T-helper 22 cell (primary cell): ENCODE results near the gene FBN3.
"Not testable (repeated sequence)": the region's sequence is repeated elsewhere in the genome, so short reads cannot be mapped to it uniquely, and the experiment has no call there.

Experiments used
- DNase-seq: peaks from one replicate; pipeline ENCODE4 v3.0.0-alpha.2; 2020; ENCODE audit warnings: low read depth

FBN3 gene

DNA sequence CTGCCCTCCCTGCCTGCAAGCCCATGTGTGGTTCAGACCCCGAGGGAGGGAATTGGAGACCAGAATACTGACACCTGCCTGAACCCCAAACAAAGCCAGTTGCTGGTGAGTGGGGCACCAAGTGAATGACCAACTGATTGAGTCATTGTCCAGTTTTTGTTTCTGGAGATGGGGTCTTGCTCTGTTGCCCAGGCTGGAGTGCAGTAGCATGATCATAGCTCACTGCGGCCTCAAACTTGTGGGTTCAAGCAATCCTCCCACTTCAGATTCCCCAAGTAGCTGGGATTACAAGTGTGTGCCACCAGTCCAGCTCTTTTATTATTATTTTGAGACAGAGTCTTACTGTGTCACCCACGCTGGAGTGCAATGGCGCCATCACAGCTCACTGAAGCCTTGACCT lies 92.9 kb downstream of the FBN3 start:
- no peak for DNase-seq

DNA sequence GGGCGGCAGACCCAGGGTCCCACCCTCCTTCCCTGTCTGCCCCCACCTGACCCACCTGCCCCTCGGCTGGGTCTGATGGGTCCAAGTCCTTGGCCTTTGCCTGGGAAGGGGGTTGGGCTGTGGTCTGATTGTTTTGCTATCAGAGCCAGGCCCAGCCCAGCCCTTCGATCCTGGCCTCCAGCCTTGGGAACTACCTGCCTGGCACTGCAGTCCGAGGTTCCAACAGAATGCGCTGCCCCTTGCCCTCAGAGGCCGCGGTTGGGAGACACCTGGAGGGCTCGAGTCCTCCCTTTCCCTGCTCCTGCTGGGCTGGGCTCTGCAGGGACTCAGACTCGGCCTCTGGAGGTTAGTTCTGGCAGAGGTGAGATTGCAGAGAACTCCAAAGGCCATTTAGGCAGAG lies 95.2 kb downstream of the FBN3 start:
- no peak for DNase-seq

DNA sequence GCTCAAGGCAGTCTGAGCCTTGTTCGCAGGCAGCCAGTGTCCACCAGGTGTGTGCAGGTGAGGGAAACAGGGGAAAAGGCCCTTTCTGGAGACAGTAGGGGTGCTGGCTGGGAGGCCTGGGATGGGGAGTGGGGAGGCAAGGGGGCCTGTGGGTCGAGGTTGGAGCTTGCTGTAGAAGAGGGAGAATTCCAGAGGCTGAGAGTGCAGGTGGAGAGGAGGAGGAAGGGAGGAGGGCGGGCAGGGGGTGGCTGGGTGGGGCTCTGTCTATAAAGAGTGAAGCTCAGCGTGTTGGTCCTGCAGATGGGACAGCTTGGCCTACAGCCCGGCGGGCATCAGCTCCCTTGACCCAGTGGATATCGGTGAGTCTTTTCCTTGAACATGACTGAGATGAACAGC lies 96.9 kb downstream of the FBN3 start, which contains the start of gene CCL25:
CCL25 (plus strand) TSS at position 297 of the 396 bp plus-strand sequence. CDS start 290 bp downstream, outside the sequence.
- DNase-seq = no peak

DNA sequence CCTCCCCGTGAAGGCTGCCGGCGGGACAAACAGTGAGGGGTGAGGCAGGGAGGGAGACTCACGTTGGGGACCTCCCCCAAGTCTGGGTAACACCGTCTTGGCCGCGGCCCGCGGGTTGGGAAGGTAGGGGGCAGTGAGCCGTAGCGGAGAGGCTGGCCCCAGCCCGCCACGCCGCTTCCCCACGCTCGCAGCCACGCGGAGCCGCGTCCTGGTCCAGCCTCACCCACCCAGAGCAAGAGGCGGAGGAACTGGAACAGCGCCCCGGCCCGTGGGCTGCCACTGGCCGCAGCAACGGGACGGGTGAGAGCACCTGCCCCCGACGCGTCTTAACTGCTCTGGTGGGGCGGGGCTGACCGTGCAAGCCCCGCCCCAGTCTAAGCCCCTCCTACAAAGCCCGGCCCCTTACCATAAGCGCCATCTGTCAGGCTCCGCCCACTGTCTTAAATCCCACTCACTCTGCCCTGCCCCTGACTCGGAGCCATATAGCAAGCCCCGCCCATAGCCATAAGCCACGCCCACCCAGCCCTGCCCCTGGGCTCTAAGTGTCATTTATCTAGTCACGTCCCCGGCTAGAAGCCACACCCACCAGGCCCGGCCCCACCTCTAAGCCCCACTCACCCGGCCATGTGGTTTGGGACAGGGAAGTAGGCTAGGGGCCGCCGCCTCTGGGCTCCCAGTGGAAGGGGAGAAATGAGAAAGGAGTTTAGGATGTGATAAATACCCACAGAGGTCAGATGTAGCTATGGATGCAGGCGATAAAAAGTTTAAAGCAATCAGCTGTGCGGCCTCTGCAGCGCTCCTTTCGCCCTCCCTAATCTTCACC lies 98.9 kb downstream of the FBN3 start:
- peak; percentile 66 for DNase-seq

DNA sequence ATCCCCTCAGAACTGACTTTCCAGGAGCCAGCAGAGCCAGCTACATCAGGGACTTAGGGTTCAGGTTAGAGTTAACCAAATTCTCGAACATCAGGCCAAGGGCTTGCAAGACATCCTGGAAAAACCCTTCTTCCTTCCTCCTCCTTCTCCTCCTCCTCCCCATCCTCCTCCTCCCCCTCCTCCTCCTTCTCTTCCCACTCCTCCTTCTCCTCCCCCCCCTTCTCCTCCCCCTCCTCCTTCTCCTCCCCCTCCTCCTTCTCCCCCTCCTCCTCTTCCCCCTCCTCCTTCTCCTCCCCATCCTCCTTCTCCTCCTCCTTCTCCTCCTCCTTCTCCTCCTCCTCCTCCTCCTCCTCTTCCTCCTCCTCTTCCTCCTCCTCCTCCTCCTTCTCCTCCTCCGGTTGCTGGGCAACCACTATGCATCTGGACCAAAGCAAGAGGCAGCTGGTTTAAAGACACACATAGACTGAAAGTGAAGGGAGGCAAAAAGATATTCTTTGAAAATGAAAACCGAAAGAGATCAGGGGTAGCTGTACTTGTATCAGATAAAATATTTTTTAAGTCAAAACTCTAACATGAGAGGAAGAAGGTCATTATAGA lies 102.7 kb downstream of the FBN3 start:
- no peak for DNase-seq

DNA sequence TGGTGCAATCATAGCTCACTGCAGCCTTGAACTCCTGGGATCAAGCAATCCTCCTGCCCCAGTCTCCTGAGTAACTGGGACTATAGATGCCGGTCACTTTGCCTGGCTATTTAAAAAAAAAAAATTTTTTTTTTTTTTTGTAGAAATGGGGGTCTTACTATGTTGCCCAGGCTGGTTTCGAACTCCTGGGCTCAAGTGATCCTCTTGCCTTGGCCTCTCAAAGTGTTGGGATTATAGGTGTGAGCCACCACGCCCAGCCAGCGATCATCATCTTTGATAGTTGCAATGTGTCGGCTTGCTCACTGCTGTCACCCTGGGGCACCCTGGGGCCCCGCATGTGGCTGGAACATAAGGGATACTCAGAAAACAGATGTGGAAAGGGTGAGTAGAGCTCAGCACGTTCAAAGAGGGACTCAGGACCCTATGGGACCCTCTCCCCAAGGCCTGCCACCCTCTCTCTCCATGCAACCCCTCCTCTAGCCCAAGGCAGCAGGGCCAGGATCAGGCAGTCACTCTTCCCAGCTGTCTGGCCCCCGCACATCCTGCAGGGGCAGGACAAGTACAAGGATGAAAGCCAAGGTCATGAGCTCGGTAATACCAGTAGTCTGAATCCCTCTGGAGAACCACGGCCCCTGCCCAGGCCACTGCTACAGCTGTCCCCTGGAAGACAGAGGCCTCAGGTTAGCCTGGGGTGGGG lies 103.4 kb downstream of the FBN3 start:
- DNase-seq = no peak

DNA sequence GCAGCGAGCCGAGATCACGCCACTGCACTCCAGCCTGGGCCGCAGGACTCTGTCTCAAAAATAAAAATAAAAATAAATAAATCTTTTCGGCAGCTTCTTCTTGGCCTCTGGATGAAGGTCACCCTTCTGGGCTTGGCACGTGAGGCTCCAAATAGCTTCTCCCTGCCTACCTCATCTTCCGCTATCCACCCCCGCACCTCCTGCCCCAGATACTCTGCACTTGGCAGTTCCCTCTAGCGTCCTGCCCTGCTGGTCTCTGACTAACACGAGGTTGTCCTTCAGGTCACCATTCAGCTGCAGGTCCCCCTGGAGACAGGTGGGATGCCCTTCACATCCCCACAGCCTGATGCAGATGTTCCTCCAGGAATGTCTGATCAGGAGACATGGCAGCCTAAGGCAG lies 105.4 kb downstream of the FBN3 start:
- DNase-seq = no peak

DNA sequence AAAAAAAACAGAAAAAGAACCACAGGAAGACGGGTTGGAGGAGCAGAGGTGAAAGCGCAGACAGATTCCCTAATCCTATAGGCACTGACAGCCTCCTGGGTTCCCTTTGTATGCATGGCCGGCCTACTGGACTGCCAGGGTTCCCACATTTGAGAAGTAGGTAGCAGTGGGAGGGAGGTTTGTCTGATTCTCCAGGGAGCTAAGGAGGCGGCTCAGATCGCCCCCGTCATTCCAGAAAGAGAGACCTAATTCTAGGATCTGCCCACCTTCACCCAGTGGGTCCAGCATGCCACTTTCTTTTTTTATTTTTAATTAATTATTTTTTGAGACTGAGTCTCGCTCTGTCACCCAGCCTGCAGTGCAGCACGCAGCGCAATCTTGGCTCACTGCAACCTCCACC lies 106.5 kb downstream of the FBN3 start:
- DNase-seq = no peak

DNA sequence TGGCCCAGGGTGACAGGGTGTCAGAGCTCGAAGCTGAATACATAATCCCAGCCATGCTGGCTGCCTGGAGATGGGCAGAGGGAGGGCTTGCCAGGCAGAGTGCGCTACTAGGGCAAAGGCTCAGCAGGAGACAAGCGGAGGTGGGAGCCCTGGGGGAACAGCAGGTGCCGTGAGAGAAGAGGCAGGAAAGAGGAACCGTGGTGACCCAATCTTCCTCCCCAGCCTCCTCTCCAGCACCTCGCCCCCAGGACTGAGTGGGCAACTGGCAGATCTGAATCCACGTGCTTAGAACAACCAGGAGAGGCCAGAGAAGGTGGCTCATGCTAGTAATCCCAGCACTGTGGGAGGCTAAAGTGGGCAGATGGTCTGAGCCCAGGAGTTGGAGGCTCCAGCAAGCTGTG lies 107.9 kb downstream of the FBN3 start:
- no peak for DNase-seq

DNA sequence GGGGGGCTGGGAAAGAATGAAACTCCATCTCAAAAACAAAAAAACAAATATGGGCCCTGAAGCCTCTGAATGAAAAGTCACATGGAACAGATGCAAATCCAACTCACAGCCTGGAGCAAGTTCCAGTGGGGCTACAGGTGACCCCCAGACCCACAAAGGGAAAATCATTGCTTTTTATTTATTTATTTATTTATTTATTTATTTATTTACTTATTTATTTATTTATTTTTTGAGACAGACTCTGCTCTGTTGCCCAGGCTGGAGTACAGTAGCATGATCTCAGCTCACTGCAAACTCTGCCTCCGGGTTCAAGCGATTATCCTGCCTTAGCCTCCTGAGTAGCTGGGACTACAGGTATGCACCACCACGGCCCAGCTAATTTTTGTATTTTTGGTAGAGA lies 110.2 kb downstream of the FBN3 start:
- DNase-seq = no peak

DNA sequence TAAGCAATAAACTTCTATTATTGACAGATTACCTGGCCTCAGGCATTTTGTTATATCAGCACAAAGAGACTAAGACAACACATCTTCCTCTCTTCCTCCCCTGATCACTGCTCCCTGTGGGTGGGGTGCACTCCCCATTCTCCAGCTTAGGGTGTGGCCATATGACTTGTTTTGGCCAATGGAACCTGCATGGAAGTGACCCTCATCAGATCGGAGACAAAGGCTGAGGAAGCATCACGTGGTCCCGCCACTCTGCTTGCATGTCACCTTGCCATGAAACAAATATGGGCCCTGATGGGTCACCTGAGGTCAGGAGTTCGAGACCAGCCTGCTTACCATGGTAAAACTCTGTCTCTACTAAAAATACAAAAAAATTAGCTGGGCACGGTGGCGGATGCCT lies 110.6 kb downstream of the FBN3 start:
- no peak for DNase-seq

DNA sequence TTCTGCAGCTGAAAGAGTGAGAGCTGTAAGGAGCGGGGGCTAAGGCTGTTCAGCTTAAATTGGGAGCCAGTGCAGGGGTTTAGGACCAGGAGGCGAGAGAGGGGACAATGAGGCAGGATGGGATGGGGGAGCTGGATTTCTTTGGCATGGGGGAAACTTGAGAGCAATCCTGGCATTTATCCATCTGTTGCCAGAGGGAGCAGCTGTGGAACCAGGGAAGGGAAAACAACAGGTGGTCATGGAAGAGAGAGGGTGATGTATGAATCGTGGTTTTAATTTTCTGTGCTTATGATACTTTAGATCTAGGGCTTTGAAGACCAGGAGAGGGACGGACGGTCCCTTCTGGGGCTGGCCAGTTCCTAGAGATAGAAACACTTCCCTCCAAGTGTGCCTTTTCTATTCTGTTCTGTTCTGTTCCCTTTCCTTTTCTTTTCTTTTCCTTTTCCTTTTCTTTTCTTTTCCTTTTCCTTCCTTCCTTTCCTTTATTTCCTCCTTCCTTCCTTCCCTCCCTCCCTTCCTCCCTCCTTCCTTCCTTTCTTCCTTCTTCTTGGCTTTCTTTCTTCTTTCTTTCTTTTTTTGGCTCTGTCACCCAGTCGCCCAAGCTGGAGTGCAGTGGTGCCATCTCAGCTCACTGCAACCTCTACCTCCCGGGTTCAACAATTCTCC lies 112.8 kb downstream of the FBN3 start:
- DNase-seq = no peak

DNA sequence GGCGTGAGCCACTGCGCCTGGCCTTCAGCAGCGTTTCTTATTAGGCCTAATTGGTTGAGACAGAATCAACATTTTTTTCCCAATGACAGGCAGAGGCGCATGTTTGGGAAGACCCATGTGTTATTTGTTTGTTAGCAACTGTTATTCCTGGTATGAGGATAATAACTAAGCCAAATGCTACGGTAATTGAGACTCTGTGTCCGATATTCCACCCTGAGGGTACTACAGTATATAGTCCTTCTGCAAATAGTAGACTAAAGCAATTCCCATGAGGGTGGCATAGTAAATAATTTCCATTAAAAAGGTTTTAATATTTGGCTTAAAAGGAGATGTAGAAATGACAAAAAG lies 115.2 kb downstream of the FBN3 start:
- no peak for DNase-seq

DNA sequence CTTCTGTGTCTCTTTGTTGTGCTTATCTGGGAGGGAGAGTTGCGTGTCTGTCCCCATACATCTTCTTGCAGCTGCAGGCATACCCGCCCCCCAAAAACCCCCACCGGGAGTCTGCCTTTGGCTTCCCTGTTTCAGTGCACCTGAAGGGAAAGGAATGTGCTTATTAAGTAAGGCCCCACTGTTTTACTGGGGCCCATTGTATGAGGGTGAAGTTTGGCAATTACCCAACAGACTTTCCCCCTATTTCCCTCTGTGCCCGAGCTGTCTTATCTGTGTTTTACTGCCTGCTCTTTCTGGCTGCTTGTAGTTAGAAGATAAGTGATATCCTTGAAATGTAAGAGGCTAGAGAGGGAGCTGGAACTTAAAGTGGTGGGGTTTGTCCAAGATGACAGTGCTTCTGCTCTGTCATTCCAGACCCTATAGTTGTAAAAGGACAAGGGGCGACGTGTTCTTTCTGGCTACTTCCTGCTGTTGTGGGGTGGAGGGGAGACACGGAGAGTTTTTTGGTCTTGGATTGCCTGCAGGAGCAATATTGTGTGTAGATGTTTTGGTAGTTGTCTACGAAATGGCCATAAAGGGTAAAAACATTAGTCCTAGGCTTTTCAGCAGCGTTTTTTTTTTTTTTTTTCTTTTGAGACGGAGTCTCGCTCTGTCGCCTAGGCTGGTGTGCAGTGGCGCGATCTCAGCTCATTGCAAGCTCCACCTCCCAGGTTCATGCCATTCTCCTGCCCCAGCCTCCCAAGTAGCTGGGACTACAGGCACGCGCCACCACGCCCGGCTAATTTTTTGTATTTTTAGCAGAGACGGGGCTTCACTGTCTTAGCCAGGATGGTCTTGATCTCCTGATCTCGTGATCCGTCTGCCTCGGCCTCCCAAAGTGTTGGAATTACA lies 115.9 kb downstream of the FBN3 start:
- not testable (repeated sequence) for DNase-seq

DNA sequence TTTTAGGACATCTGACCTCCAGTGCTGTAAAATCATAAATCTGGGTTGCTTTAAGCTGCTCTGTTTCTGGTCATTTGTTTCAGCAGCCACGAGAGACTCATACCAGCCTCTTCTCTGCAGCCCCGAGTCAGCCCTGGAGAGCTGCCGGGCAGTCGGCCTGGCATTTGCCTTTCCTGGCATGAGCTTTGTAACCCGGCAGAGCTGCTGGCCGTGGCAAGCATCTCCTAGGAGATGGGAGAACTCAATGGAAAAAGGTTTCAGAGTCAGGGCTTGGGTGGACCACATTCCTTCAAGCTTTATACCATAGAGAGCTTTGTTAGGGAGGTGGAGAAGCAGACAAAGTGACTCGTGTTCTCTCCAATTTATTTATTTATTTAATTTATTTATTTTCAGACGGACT lies 118.4 kb downstream of the FBN3 start:
- no peak for DNase-seq

DNA sequence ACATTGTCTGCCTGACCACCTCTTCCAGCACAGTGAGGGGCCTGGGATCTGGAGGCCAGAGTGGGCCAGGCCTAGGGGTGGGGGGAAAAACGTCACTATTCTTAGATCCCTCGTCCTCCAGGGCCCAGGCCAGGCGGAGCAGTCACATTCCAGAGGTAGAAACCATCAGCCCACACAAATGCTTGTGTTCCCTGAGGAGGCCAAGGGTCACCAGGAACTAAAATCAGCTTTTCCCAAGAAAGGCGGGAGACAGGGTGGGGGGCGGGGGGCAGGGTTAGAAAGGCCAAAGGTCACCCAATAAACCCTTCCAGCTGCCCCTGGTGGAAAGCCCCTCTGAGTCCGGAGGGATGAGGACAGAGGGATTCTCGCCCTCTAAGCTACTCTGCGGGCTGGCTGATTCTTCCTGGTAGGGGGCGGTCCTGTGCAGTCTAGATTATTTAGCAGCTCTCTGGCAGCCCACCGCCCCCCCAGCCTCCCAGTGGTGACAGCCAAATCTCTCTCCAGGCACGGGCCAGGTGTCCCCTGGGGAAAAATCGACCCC lies 120.4 kb downstream of the FBN3 start:
- no peak for DNase-seq

DNA sequence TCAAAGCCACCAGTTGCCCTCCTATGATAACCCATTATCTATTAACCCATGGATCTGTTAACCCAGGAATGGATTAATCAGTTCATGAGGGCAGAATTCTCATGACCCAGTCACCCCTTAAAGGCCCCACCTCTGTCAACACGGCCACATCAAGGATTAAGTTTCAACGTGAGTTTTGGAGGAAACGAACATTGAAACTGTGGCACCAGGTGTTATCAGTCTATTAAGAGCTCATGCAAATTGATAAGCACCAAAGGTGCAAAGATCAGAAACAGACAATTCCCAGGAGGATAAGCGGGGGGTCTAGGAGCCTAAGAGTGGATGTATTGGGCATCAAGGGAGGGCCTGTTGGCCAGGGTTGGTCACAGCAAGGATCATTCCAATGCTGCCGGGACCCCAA lies 124.1 kb downstream of the FBN3 start:
- DNase-seq = no peak

DNA sequence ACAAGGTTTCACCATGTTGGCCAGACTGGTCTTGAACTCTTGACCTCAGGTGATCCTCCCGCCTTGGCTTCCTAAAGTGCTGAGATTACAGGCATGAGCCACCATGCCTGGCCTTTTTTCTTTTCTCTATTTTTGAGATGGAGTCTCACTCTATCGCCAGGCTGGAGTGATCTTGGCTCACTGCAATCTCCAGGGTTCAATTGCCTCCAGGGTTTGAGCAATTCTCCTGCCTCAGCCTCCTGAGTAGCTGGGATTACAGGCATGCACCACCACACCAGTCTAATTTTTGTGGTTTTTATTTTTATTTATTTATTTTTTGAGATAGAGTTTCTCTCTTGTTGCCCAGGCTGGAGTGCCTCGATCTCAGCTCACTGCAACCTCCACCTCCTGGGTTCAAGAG lies 125.1 kb downstream of the FBN3 start:
- DNase-seq = not testable (repeated sequence)

DNA sequence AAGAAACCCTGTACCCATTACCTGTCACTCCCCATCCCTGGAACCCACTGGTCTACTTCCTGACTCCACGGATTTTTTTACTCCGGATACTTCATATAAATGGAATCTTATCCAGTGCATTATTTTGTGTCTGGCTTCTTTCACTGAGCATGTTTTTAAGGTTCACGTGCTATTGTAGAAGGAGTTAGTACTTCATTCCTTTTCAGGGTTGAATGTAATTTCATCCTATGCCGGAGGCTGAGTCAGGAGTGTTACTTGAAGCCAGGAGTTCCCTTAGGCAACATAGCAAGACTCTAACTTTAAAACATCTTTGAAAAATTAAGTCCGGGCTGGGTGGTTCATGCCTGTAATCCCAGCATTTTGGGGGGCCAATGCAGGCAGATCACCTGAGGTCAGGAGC lies 126.0 kb downstream of the FBN3 start:
- DNase-seq = no peak

DNA sequence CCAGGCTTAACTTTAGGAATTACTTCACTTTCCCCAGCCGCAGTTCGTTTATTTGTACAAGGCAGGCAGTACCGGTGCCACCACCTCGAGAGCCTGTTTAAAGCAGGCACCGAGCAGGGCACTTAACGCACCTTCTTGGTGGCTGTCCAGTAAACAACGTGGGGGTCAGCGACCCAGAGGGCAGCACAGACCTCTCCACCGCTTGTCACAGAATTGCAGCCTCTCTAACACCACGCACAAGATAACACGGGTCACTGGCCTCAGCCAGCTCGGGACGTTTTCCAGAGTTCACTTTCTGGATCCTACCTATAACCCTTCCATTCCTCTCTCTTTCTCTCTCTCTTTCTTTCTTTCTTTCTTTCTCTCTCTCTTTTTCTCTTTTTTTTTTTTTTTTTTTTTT lies 127.1 kb downstream of the FBN3 start:
- no peak for DNase-seq

DNA sequence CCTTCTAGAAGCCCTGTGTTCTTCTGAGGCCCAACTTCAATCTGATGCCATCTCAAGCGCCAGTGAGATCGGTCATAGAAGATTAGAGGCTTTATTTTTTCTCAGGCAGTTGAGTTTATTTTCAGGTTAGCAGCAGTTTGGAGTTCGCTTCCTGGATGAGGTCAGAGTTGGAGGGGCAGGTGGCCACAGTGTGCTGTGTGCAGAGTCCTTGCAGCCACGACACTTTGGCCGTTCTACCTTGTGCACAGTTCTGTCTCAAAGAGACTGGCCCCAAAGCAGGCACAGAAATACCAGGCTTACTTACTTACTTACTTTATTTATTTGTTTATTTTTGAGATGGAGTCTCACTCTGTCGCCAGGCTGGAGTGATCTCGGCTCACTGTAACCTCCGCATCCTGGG lies 128.0 kb downstream of the FBN3 start:
- DNase-seq = no peak
